Kidney epithelial cell (primary cell): ENCODE results near the gene STOML1. TPM values are rescaled to one million over a fixed set of nuclear protein-coding genes. Genes with fewer than 3 reads are reported as not detected.

Experiments used
- DNase-seq: peaks from one replicate; pipeline ENCODE4 v3.0.0-alpha.2; 2010; ENCODE audit warnings: low read depth
- H3K27me3 ChIP-seq: 2 replicates; pipeline ENCODE4 v1.6.0; 2011; ENCODE audit warnings: low read length; ENCODE audit not compliant: control insufficient read depth, insufficient read depth
- H3K36me3 ChIP-seq: 2 replicates; pipeline ENCODE4 v1.5.1; 2011; ENCODE audit warnings: low read length; ENCODE audit not compliant: control insufficient read depth, insufficient read depth
- H3K4me3 ChIP-seq: 2 replicates; pipeline ENCODE4 v1.5.1; 2011; ENCODE audit warnings: low read depth, mild to moderate bottlenecking, control low read depth, low read length
- total RNA-seq: library from RNA; depleted of rRNA; stranded (reverse); fragments of >200 nt; gene quantifications from 2 replicates; pipeline ENCODE4 v1.2.3, GENCODE V29; 2015
- TF ChIP-seq, protein P1 (sequence below): IDR thresholded peaks from 2 replicates; pipeline ENCODE4 v1.5.1; 2011; ENCODE audit warnings: mild to moderate bottlenecking, moderate library complexity, low read length, control low read depth, inconsistent platforms; ENCODE audit not compliant: insufficient read depth, poor library complexity, severe bottlenecking

Gene STOML1
- total RNA-seq, 1 donor from 2014 or later = 18.3 TPM

DNA sequence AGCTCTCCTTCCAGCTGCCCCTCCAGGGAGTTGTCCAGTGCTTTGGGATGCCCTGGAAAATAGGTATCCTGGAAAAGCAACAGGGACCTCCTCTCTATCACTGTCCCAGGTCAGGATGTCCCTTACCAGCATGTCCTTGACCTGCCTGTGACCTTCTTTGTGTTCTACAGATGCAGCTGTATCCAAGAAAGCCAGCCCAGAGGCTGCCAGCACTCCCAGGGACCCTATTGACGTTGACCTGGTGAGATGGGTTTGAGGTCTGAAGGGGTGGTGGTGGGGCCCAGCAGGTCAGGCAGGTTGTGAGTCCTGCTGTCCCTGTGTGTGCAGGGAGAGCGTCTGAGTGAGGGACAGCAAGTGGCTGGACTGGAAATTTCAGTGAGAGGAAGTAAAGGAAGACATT, 32.6 kb upstream of the STOML1 start:
- H3K4me3 ChIP-seq = no peak overlapping the region
- TF ChIP-seq, protein P1, sequence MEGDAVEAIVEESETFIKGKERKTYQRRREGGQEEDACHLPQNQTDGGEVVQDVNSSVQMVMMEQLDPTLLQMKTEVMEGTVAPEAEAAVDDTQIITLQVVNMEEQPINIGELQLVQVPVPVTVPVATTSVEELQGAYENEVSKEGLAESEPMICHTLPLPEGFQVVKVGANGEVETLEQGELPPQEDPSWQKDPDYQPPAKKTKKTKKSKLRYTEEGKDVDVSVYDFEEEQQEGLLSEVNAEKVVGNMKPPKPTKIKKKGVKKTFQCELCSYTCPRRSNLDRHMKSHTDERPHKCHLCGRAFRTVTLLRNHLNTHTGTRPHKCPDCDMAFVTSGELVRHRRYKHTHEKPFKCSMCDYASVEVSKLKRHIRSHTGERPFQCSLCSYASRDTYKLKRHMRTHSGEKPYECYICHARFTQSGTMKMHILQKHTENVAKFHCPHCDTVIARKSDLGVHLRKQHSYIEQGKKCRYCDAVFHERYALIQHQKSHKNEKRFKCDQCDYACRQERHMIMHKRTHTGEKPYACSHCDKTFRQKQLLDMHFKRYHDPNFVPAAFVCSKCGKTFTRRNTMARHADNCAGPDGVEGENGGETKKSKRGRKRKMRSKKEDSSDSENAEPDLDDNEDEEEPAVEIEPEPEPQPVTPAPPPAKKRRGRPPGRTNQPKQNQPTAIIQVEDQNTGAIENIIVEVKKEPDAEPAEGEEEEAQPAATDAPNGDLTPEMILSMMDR = no peak
- DNase-seq = no peak
- H3K27me3 ChIP-seq = no peaks in the 10 kb centered on the region
- peaks cover 6% of the 10 kb centered on the region for H3K36me3 ChIP-seq

DNA sequence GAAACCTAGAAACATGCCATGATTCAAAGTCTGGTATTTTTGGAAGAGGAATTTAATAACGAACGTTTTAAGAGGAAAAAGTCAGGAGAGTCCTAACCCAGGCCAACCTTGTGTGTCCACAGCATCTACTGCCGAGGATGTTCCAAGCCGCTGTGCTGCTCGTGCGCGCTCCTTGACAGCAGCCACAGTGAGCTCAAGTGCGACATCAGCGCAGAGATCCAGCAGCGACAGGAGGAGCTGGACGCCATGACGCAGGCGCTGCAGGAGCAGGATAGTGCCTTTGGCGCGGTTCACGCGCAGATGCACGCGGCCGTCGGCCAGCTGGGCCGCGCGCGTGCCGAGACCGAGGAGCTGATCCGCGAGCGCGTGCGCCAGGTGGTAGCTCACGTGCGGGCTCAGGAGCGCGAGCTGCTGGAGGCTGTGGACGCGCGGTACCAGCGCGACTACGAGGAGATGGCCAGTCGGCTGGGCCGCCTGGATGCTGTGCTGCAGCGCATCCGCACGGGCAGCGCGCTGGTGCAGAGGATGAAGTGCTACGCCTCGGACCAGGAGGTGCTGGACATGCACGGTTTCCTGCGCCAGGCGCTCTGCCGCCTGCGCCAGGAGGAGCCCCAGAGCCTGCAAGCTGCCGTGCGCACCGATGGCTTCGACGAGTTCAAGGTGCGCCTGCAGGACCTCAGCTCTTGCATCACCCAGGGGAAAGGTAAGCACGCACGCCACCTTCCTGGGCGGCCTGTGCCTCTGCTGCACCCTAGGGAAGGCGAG, 30.8 kb upstream of the STOML1 start:
- peaks cover 6% of the 10 kb centered on the region for H3K36me3 ChIP-seq
- no peaks in the 10 kb centered on the region for H3K27me3 ChIP-seq
- DNase-seq = no peak
- TF ChIP-seq, protein P1 = no peak
- no peak overlapping the region for H3K4me3 ChIP-seq

DNA sequence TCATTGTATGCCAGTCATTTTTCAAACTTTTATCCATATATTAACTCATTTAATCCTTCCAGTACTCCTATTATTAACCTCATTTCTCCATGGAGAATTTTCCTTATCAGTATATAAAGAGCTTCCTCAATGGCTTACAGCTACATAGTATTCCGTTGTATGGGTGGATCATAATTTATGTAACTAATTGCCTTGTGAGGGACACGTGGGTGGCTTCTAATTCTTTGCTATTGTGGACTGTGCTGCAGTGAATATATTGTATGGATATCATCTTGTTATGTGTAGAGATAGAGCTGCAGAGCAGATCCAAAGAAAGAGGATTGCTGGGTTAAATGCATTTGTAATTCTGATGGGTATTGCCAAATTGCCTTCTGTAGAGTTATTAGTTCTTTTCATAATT, 27.6 kb upstream of the STOML1 start:
- no peak for DNase-seq
- Histone ChIP-seq H3K36me3 (peaks cover 4% of the 10 kb centered on the region), H3K4me3 (no peak overlapping the region), H3K27me3 (no peaks in the 10 kb centered on the region)
- TF ChIP-seq, protein P1 = no peak

DNA sequence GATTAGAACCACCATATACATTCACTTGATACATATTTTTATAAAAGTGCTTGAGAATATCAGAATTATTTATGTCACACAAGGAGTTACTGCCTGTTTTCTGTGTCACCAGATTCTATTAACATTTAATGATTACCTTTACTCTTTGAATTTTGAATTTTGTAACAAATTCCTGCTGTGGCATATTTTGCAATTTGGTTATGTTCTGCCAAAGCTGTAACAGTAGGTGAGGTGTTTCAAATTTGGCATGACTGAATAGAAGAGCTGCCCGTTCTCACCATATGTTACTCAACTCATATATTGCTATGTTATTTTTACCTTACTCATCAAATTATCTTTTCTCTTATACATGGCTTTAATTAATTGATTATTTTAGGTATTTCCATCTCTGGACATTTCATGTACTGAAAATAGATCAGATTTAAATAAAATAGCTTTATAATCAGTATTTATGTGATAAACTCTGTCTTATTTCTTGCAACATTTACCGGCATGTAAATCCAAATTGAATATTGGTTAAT, 21.3 kb upstream of the STOML1 start:
- TF ChIP-seq, protein P1 = no peak
- Histone ChIP-seq H3K4me3 (no peak overlapping the region), H3K36me3 (peaks cover 2% of the 10 kb centered on the region), H3K27me3 (no peaks in the 10 kb centered on the region)
- DNase-seq = no peak

DNA sequence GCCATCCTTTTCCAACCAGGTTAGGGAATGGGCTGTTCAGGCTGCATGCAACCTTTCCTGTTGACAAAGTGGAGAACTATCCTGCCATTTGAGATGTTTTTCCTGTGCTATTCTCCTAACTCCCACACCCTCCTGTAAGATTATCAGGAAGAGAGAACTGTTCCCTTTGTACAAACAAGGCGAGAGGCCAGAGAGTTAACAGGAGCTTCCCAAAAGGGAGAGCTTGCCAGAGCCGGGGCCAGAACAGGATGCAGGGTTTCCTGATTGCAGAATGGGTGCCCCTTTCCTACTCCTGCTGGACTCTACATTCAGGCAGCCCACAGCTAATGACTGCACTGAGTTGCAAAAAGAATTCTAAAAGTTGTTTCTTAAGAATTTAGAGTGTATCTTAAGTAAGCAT, 19.5 kb upstream of the STOML1 start:
- TF ChIP-seq, protein P1 = no peak
- DNase-seq = no peak

More for the DNA sequence above, 19.5 kb upstream of the STOML1 start:
- Histone ChIP-seq H3K36me3 (peaks cover 5% of the 10 kb centered on the region), H3K4me3 (no peak overlapping the region), H3K27me3 (no peaks in the 10 kb centered on the region)
